ENCODE results near the gene RBM44.

RBM44 gene

DNA sequence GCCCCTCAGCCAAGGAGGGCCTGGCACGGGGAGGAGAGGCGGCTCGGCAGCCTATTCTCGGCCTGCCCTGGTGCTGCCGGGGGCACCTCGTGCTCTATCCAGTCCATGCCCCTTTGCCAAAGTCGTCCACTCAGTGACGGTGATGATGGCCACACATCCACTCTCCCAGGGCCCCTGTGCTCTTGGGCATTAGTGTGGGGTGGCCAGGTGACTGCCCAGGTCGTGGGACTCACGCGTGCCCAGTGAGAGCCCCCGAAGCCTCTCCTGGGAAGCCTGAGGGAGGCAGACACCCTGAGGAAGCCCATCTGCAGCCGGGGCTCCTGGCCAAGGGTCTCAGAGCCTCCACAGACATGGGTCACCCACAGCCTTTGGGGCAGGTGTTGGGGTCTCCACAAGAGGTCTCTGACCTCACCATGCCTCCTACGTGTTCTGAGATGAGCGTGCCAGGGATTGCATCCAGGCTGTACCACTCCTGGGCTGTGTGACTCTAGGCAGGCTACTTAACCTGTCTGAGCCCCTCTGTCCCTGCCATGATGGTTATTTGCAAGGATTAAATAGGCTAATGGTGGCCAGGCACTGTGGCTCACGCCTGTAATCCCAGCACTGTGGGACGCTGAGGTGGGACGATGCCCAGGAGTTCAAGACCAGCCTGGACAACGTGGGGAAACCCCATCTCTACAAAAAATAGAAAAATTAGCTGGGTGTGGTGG lies 73.8 kb downstream of the RBM44 start:
- no peak for DNase-seq (ENCODE audit: low spot score)

- no peak for DNase-seq (ENCODE audit: low spot score)
Measured at GRCh38 chr2:237873421-237873831, 74.8 kb downstream of the RBM44 start.

GRCh38 chr2:237873897-237874551 lies 75.4 kb downstream of the RBM44 start:
- no peak for DNase-seq (ENCODE audit: low spot score)

DNA sequence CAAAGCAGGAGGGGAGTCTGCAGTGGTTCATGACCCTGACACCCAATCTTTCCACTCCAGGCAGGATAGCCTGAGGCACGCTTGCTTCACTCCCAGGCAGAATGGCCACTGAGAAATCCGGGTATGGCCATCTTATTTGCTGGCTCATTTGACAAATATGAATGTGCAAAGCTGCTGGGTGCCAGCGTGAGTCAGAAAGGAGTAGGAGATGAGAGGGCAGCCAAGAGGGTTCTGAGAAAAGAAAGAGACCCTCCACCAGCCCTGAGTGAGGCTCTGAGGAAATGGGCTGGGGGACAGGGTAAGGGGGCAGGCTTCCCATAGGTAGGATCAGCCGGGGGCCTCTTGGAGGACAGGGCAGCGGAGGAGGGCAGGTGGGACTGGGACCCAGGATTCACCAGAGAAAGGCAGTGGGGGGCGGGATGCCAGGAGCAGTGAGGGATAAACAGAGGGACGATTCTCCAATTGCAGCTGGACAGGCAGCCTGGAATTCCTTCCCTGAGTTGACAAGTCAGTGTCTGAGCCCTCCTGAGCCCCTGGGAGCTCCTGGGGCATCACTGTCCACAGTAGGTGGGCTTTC lies 76.1 kb downstream of the RBM44 start:
- DNase-seq (ENCODE audit: low spot score), result no peak

- DNase-seq (ENCODE audit: low spot score), result no peak
Measured at GRCh38 chr2:237875256-237876060, 76.9 kb downstream of the RBM44 start.

- no peak for DNase-seq (ENCODE audit: low spot score)
Measured at GRCh38 chr2:237876061-237876526, 77.5 kb downstream of the RBM44 start.

DNA sequence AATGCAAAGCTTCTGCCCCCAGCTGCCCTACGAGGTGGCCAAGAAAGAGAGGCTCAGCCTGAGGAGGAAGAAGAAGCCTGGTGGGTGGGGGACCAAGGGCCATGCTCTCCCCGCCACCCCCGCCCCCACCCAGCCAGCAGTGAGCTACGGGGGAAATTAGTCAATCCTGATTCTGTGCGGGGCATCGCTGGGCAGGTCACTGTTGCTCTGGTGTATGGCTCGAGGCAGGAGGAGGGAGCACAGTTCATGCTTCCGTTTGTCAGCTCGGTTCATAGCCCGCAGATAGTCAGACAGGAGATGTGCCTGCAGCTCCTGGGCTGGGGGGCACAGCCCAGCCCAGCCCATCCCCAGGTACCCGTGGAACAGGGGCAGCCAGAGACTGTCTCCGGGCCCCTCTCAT lies 78.0 kb downstream of the RBM44 start:
- no peak for DNase-seq (ENCODE audit: low spot score)

- no peak for DNase-seq (ENCODE audit: low spot score)
Measured at GRCh38 chr2:237876951-237877491, 78.4 kb downstream of the RBM44 start.

DNA sequence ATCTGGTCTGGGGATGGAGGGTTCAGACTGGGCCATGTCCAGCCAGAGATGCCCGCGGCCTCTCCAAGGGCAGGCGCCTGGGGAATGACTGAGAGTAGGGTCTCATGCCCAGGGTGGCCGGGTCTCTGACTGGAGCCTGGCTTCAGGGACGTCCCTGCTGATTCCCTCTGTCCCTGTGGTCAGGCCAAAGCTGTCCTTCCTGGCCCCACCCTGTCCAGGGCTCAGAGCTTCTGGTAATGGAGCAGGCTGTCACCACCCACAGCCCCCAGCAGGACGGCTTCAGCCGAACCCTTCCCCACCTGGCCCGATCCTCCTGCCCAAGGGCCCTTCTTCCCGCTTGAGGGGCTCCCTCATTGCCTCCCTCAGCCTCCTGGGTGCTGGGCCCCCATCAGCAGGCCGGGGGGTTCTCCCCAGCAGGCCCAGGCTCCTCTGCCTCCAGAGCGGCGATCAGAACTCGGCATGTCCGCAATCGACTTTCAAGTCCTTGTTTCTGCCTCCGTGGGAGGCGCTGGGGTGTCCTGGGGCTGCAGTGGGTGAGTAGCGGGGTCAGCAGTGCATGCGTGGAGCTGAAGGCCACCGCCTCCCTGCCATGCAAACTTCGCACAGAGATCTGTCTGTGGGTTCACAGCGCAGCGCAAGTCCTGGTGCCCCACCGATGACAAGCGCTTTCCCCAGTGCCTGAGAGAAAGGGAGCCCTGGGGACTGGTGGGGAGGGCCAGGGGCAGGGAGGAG lies 79.2 kb downstream of the RBM44 start:
- DNase-seq (ENCODE audit: low spot score), result no peak

DNA sequence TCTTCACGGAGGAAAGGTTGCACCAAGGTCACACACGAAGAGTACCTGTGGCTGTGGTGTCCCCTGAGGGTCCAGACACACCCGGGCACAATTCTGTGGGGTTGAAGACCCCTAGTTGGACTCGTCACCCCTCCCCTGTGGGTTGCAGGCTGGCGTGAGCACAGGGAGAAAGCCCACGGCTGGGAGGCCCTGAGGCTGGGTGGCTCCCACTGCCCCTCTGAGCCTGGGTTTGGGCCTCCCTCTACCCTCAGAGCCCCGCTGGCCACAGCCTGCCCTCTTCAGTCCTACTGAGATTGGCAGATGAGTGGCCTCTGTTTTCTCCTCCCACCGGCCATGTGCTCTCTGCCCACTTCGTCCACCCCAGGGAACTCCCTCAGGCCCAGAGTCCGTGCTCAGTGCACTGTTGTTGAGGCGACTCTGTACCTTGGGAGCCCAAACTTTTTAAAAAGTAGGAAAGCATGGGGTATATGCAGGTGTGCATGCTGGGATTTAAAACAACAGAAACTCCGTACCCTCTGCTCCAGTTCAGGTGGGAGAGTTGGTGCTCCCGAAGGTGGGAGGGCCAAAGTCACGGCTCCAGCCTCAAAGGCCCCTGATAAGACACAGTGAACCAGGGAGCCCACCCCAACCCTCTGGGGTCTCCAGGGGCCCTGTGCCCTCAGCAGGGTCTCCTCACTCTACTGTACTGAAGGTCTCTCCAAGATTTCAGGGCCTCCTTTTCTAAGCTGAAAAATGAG lies 79.9 kb downstream of the RBM44 start:
- no peak for DNase-seq (ENCODE audit: low spot score)

DNA sequence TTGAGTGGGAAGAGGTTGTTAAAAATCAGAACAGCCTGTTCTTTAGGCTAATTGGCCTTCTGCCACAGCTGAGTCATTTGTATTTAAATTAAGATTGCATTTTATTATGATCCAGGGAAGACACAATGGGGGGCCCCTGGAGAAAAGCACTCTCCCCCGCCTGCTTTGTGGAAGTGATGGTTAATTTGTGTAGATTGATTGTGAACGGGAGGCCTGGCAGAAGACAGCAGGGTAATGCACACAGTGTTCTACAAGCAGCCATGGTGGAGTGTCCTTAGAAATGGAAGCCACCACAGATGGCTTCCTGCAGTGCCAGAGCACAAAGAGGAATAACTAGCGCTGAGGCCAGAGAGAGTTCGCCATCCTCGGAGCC lies 80.5 kb downstream of the RBM44 start:
- no peak for DNase-seq (ENCODE audit: low spot score)

- DNase-seq (ENCODE audit: low spot score), result no peak
Measured at GRCh38 chr2:237879991-237880560, 81.5 kb downstream of the RBM44 start.

DNA sequence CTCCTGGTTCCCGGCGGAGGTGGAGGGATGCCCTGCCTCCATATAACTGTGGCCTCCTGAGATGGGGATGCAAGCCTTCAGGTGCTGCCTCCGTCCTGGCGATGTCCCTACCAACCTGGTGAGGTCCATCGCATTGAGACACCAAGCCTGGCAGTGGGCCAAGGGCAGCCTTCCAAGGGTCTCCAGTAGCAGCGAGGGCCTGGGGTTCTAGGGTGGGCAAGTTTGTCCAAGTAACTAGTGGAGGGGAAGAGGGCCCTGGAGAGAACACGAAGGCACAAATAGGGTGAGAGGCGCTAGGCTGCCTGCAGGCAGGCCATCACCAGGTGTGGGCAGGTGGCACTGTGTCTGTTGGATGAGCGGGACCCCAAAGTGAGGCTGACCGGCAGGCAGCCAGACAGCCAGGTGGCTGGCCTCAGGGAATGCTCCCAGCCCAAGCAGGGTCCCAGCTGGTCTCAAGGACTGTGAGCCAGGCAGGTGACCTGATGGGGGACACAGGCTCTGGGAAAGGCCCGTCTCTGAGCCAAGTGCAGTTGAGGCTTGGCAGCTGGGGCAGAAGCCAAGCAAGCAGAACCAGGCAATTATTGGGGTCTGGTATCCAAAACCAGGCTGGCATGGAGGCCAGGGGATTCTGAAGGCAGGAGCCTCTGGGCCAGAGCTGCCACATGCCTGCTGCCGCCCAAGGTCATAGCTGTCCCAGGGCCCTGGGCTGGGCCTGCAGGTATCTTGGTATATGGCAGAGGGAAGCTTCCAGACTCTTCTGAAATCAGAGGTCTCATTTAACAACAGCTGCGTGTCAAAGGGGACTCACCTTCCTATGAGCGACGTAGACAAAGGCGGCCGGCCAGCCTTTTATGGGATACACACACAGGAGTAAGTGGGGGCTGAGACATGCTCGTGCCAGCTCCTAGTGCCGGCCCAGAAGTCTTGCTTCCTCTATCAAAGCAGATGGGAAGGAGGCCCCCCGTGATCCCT lies 84.2 kb downstream of the RBM44 start:
- no peak for DNase-seq (ENCODE audit: low spot score)

DNA sequence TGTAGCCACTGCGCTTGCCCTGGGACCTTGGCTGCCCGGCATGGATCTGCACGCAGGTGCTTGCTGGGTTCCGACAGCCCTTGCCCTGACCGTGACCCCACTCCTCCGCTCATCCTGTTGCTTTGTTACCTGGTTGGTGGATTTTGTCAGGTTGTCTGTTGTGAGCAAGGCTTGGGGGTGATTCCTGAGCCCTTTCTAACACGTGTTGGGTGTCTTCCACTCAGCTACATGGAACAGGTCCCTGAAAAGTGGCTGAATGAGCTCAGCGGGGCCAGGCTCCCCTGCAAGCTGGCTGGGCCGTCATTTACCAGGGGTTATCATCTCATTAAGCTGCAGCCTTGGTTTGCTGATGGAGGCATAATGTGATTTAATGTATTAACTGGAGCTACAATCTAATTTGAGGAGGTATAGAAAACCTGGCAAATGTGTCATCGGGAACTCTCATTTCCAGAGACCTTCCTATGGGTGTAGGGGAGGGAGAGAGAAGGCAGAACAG lies 85.4 kb downstream of the RBM44 start:
- DNase-seq (ENCODE audit: low spot score), result peak; percentile 99

- no peak for DNase-seq (ENCODE audit: low spot score)
Measured at GRCh38 chr2:237884681-237885080, 86.1 kb downstream of the RBM44 start.

- DNase-seq (ENCODE audit: low spot score), result no peak
Measured at GRCh38 chr2:237885111-237885930, 86.7 kb downstream of the RBM44 start.

DNA sequence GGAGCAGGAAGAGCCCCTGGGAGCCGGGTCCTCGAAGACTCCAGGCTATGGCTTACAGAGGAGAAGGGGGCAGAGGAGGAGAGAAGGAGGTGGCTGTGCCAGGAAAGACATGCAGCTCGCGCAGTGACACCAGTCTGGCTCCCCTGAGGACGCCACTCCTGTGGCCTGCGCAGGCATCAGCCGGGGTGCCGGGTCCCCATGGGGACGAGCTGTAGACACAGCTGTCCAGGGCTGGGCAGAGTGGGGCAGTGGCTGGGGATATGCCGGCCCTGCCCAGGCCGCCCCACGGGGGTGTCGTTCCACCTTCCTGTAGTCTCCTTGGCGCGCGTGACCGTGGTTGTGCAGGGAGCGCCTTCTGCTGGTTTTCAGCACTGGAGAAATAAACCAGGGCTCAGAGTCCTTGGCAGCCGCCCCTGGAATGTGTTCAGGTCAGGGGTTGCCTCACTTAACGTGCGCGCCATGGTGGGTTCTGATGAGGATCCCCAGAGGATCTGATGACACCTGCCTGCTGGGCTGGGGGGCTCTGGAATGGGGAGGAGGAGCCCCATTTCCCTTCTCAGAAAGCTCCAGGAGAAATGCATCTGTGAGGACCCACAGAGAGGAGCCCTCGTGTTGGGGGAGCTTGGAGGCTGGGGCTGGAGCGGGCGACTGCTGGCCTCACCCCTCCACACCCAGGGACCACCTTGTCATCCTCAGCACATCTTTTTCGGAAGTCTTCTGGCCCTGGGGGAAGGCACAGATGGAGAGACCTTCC lies 87.5 kb downstream of the RBM44 start:
- peak; percentile 64 for DNase-seq (ENCODE audit: low spot score)
